GM04504 (cell line): Measurements from ENCODE around the gene ANKRD11.

ENCODE experiments used
- DNase-seq: peaks from one replicate; pipeline ENCODE4 v3.0.0-alpha.2; 2012; ENCODE audit warnings: low read depth

Gene ANKRD11

DNA sequence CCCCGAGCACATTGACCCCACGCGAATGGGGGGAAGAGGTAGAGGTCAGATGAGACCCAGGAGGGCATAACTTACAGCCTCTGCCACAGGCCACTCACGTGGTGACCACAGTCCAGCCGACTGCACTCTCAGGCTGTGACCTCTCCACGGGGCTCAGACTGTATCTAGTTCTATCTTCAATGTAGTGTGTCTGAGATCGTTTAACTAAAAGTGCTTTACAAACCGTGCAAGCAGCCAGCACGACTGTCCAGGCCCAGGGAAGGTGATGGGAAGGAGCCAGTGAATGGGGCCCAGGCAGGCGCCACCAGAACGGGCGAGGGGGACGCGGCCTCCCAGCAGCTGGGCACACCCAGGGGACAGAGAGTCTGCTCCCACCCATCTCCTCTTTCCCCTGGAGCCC, 108.6 kb downstream of the ANKRD11 start:
- no peak for DNase-seq

DNA sequence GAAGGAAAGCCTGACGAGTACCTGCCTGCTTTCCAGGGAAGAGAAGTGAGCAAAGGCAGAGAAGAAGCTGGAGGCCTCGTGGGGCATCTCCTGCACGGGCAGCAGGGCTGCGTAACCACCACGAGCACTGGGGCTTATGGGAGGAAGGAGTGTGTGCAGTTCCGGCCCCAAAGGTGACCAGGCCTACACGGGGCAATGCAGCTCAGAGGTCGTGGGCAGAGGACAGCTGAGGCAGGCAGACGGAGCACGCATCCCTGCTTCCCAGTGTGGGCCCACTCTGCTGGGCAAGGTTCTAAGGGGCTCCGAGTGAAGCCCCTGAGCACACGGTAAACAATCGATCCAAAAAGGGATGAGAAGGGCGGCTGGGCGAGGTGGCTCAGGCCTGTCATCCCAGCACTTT, 109.7 kb downstream of the ANKRD11 start:
- no peak for DNase-seq

DNA sequence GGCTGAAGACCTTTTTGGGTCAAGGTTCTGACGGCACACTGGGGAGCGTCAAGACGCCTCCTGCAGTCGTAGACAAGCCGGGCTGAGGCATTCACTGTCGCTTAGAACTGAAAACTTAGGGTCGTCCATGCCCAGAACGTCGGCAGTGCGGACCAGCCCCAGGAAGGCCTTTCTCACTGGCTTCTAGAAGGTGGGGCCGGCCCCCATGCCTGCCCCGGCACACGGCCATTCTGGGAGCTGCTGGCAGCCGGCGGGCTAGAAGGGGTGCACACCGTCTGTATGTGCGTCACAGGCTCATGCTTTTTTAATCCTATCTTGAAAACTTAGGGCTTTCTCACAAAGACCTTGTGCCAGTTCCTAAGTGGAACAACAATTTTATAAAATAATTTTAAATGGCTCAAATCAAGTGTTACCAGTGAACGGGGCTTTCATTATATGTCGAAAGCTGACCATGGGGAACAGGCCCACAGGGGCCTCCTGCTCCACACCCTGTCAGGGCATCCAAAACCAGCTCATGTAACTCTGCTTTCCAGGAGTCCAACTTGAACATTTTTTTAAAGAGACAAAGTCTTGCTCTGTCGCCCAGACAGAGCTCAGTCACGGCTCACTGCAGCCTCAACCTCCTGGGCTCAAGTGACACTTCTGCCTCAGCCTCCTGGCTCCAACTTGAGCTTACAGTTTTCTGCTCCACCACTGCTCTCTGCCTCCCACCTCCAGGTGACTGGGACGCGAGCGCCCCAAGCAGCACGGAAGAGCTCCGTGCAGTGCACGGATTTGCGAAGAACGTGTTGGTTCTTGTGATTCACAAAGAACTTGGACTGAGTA, 111.2 kb downstream of the ANKRD11 start:
- DNase-seq: no peak

DNA sequence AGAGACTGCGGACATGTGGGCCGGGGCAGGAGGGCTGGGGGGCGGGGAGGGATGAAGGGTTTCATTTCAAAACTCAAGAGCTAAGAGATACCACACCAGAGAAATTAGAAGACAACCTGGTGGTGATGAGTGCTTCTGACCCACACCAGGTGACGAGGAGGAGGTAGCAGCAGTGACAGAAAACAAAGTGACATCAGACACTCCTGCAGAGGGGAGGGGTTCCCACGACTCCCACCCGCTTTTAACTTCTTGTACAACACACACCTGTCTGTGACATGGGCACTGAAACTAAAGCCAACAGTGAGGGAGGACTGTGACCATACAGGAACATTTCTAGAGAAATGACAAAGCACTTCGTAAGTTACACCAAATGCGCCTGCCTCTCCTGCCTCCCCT, 112.9 kb downstream of the ANKRD11 start:
- DNase-seq: no peak

DNA sequence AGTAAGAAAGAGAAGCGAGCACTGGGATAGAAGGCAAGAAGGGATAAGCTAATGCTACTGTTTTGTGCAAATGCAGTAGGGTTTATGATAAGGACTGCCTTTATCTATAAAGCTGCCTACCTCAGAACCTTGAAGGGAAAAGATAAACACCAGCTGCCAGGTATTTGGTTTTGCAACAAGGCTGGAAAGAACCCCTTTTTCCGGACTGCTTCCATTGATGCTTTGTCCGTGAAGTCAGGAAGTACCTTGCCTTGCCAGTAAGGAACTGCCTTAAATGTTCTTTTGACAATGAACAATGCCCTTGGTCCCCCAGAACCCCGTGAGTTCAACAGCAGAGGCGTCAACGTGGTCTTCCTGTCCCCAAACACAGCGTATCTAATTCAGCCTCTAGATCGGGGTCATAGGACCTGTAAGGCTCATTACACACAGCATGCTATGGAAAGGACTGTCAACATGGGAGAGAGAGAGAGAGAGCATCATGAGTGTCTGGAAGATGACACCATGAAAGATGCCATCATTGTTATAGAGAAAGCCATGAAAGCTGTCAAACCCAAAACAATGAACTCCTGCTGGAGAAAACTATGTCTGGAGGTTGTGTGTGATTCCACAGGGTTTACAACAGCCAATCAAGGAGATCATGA, 113.4 kb downstream of the ANKRD11 start:
- no peak for DNase-seq

DNA sequence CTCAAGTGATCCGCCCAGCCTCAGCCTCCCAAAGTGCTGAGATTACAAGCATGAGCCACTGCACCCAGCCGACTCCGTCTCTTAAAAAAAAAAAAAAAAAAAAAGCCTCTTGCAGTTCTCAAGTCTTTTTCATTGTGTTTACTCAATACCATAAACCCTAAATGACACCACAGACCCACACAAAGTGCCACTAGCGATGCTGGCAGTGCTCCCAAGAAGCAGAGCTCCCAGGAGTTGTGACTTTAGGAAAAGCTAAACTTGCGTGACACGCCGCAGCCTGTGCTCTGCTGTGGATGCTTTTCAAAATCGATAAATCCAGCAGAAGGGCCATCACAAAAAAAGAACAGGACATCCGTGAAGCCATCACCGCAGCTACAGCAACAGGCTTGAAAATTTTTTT, 114.7 kb downstream of the ANKRD11 start:
- no peak for DNase-seq

DNA sequence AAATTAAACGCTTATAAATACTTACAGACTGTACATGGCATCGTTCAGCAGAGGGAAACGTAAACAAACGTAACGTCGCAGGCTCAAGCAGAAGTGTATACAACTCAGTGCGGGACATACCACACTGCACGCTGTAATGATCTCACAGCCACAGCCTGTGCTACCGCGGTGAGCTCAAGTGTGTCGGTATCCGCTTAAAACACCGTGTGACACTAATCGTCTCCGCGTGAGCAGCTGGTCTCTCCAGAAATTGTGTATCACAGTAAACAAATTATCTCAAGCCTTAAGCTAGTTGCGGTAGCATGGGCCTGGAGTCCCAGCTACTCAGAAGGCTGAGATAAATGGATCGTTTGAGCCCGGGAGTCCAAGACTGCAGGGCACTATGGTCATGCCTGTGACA, 115.3 kb downstream of the ANKRD11 start:
- no peak for DNase-seq

DNA sequence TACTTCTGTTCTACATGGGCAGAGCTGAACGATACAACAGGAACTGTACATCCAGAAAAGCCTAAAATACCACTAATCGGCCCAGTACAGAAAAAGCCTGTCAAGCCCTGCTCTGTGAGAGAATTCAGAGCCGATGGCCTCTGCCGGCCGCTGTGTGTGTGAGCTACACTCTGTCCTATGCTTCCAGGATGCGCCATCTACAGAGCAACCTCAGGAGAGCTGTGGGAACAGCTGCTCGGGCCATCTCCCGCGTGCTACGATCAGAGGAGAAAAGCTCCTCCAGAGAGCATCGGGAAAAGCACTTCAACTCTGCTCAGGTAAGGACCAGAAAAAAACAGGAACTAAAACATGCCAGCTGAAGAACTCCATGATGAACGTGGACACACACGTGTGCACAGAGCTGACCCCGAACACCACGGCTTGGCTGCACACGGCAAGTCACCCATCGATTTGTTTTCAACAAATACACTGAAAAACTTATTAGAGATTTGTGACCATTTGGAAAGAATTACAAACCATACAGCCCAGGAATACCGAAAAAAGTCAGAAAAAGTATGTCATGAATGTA, 115.9 kb downstream of the ANKRD11 start:
- DNase-seq: no peak

DNA sequence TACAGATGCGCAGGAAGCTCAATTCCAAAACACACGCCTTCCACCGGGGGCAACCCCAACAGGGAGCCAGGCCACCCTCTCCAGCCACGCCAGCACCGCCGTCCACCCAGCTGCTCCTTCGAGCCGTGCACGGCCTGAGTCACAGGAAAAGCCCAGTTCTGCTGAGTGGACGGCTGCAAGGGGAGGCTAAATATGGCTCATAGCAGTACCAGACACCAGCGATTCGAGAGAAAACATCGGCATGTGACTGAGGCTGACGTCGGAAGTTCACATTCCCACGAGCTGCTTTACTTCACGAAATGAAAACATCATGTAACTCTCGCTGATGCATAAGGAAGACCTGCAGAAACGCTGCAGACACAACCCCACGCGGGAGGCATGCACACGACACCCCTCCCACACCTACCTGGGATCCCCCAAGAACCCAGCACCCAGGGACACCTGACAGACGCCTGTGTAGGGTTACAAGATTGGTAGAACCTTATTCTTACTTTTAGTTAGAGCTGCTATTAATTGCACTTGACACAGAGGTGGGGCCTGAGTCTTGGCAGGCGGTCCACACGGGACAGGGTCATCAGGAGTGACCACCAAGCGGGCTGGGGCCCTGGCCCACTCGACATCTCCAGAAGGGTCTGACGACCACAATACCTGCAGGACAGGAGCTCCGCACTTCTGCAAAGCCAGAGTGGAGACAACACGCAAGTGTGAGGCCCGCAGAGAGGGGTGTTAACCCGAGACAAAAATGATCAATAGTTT, 116.8 kb downstream of the ANKRD11 start:
- DNase-seq: no peak

DNA sequence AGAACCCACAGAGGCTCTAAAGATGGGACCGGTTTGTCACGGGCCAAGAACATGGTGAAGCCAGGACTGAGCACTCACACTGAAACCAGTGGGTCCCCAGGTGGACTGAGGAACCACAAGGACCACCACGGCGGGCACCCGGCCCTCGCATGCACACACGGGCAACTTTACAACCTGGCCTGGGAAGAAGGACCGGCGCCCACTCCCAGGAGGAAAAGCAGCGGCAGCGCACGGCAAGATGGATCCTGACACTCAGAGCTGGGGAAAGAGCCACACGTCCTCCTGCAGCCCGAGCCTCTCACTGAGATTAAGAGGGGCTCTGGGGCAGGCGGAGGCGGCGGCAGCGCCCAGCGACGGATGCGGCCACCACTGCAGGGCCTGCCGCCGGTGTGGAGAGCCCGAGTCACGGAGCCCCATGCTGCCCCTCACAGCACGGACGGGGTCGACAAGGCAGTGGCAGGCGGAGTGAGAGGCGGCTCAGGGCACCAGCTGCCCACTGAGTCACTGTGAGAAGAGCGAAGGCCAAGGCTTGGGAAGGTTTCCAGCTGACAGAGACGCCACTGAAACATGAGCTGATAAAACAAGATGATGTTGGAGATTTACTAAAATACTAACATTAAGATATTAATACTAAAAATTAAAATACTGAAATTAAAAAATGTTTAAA, 118.3 kb downstream of the ANKRD11 start:
- DNase-seq: no peak

DNA sequence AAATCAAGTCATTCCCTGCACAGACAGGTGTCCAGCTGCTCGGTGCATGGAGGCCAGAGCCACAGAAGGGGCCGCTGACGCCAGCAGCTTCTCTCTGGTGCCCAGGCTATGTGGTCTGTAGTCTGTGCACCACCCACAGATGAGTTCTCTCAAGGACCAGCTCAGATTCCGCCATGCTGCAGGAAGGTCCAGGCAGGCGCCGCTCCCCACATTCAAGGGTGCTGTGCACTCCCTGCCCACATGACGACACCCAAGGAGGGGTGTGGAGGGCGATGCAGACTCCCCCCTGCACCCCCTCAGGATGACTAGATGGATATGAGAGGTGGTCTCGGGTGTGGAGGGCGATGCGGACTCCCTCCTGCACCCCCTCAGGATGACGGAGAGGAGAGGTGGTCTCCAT, 119.0 kb downstream of the ANKRD11 start:
- DNase-seq: no peak

DNA sequence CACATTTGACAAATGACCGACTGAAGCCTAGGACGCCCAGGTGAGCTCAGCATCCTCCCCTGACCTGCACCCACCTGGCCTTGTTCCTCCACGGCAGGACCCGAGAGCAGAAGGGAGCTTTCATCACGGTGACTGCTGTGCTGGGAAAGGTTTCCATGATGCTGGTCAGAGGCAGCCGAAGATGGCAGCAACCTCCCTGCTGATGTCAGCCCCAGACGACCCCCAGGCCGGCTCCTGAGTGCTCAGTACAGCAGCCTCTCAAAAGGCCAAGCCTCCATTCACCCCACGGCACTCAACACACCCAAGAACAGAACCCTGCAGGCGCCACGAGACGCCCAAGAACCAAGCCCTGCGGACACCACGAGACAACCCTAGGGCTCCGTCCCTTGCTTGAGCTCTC, 119.8 kb downstream of the ANKRD11 start:
- DNase-seq: no peak

DNA sequence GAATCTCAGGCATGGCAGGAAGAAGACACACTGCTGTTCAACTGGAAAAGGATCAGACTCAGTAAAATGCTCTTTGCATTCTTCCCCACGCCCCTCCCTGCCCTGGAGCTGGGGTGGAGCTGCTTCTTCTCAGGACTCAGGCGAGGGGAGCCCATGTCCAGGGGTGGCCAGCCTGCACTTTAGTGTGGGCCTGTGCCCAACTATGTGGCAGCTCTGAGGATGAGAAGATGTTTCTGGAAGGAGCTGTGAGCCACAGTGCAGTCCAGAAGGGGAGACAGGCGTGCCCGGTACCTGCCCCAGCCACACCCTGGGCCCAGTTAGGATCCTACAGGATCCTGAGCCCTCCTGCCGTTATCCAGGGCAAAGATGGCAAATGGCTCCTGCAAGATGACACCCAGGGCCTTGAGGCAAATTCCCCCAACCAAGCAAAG, 120.3 kb downstream of the ANKRD11 start:
- peak; percentile 36 for DNase-seq

DNA sequence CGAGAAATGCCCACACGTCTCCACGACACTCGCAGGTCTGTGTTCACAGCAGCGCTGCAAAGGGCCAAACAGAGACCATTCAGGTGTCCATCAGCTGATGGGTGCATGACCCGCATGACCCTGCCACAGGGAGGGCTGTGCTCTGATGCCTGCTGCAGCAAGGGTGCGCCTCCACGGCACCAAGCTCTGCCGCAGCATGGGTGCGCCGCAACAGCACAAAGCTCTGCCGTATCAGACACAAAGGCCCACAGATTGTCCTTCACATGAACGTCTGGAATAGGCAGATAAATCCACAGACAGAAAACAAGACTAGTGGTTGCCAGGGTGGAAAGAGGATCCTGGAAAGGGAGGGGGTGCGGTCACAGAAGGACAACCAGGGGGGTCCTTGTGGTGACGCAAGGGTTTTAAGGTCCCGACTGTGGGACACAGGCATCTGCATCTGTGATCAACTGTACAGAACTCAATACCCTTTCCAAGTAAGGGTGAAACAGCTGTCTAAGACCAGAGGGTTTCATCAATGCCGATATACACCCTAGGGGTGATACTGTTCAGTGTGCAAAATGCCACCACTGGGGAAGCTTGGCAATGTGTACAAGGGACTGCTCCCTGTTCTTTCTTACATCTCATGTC, 121.0 kb downstream of the ANKRD11 start:
- no peak for DNase-seq

DNA sequence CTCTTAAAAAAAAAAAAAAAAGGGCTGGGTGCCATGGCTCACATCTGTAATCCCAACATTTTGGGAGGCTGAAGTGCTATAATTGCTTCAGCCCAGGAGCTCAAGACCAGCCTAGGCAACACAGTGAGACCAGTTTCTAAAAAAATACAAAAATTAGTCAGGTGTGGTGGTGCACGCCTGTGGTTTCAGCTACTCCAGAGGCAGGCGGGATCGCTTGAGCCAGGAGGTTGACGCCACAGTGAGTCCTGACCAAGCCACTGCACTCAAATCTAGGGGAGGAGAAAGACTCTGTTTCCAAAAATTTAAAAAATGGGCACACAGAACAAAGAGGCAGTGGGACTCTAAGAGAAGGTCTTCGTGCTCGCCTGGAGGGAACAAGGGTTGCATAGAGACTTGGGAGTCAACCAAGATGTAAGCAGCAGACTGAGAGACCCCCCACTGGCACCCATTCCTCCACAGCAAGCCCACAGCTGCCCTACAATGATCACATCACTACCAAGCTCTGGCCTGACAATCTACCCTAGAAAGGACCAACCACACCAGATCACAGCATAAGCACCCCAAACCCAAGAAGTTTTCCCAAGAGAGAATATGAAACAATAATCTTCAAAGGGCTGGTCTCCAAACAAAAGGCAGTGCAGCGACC, 121.6 kb downstream of the ANKRD11 start:
- no peak for DNase-seq

DNA sequence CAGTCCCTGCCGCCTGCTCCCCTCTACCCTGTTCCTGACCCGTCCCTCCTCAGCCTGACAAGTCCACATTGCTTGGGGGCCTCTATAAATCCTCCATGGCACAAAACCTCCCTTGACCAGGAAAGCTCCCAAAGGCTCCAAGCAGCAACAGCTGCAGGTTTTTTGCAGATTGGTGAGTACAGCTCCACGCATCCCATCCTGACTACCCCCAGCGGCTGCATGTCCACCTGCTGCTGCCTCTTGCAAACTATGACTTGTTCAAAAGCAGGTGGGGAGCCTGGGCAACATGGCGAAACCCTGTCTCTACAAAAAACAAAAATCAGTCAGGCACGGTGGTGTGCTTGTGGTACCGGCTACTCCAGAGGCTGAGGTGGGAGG, 122.8 kb downstream of the ANKRD11 start:
- no peak for DNase-seq

DNA sequence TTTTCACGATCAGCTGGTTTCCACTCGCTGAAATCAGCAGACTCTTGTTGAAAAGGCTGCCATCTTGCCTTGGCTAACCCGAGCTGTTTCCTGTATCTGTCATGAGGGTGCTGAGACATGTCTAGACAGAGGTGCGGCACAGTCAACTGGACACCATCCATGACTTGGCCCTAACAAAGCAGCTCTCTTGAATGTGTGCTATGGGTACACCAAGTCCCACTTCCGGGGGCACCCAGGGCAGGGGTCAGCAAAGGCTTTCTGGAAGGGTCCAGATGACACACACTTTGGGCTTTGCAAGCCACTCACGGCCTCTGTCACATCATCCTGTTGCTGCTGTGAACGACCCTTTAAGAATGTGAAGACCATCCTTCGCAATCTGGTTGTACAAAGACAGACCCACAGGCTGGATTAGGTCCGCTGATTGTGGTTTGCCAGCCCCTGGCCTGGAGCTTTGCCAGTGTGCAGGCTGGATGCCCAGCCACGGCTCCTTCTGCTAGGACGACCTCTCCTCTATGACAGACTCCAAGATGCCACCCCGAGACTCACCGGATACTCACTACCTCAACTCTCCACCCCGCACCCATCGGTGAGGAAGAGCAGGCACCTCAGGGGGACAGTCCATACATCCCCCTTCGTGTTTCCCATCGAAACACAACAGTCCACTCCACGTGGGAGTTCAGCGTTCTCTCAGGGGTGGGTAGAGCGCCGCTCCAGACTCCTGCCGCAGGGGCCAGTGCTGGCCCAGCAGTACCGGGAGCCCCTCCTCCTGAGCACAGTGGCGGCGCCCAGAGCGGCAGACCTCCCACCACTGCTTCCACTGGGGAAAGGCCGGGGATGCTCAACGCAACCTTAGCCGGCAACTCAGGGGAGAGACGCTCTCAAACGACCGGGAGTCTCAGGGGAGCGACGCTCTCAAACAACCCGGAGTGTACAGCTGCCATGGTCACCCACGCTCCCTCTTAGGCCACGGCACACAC, 123.5 kb downstream of the ANKRD11 start:
- DNase-seq: no peak

DNA sequence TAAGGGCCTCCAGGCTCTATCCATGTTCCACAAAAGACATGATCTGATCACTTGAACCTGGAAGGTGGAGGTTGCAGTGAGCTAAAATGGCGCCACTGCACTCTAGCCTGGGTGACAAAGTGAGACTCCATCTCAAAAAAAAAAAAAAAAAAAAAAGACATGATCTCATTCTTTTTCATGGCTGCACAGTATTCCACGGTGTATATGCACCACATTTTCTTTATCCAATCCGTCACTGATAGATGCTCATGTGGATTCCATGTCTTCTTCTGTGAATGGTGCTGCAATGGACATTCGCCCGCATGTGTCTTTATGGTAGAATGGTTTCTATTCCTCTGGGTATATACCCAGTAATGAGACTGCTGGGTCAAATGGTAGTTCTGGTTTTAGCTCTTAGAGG, 124.4 kb downstream of the ANKRD11 start:
- no peak for DNase-seq

DNA sequence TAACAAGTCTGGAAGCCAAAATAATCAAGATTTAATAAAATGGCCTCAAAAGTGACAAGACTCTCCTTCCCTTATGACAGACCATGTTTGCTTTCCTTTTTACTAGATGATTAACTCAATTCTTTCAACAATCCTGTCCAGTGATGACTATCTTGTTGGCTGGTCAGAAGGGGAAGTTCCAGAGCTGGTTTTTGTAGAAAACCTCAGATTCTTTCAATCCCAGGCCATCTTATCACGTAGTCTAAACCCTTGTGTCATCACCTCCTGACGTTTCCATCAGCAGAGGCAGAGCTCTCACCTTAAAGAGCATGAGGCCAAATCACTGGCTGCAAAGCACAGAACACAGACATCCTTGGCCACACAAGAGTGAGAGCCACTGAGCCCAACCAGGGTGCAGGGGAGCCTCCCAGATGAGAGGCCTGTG, 125.3 kb downstream of the ANKRD11 start:
- DNase-seq: peak; percentile 53

DNA sequence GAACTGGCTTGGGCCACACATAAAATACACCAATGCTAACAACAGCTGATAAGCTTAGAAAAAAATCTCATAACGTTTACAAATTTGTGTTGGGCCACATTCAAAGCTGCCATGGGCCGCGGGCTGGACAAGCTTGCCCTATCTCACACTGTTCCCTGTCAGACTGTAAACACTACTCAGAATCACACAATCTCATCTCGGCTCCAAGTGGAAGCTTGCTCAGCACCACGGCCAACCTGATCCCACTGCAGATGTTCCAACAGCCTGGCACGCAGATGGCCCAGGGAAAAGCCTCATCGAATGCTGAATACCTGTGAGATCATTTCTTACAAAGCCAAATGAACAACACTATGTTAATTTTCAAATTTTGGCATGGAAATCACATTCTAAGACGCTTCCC, 125.8 kb downstream of the ANKRD11 start:
- DNase-seq: no peak
